DND-41 (cell line): ENCODE data around the gene BAZ2A.

Source experiments
- EZH2 ChIP-seq: IDR thresholded peaks from 3 replicates; pipeline ENCODE4 v1.6.1; 2012; ENCODE audit warnings: borderline replicate concordance, low read depth, mild to moderate bottlenecking, moderate library complexity, low read length, inconsistent platforms; ENCODE audit not compliant: severe bottlenecking
- TF ChIP-seq, protein P1 (sequence below): IDR thresholded peaks from 2 replicates; pipeline ENCODE4 v1.5.1; 2012; ENCODE audit warnings: borderline replicate concordance, low read length, moderate library complexity, mild to moderate bottlenecking; ENCODE audit not compliant: poor library complexity, severe bottlenecking; ENCODE audit errors: extremely low read depth

GRCh38 chr12:56581418-56582145 is 48.5 kb downstream of the BAZ2A start:
- TF ChIP-seq, protein P1, sequence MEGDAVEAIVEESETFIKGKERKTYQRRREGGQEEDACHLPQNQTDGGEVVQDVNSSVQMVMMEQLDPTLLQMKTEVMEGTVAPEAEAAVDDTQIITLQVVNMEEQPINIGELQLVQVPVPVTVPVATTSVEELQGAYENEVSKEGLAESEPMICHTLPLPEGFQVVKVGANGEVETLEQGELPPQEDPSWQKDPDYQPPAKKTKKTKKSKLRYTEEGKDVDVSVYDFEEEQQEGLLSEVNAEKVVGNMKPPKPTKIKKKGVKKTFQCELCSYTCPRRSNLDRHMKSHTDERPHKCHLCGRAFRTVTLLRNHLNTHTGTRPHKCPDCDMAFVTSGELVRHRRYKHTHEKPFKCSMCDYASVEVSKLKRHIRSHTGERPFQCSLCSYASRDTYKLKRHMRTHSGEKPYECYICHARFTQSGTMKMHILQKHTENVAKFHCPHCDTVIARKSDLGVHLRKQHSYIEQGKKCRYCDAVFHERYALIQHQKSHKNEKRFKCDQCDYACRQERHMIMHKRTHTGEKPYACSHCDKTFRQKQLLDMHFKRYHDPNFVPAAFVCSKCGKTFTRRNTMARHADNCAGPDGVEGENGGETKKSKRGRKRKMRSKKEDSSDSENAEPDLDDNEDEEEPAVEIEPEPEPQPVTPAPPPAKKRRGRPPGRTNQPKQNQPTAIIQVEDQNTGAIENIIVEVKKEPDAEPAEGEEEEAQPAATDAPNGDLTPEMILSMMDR = peak; percentile 8
- TF ChIP-seq EZH2 = no peak
